Transverse colon (tissue), 4 donors: ENCODE data around the gene CDKN1B. TPM values are rescaled to one million over a fixed set of nuclear protein-coding genes. Genes with fewer than 3 reads are reported as not detected.

Experiments
- DNase-seq: peaks from one replicate; pipeline ENCODE4 v3.0.0-alpha.2; 2019
- H3K27ac ChIP-seq, 4 donors: fragments of 200-600 bp; sonication (generic); 2 replicates each; pipeline ENCODE4 v1.5.1; 2016 to 2018; ENCODE audit warnings: inconsistent platforms in 4 of 4
- H3K27me3 ChIP-seq: fragments of 200-600 bp; sonication (generic); 2 replicates; pipeline ENCODE4 v1.5.1; 2017; ENCODE audit warnings: inconsistent platforms
- H3K36me3 ChIP-seq, 4 donors: fragments of 200-600 bp; sonication (generic); 2 replicates each; pipeline ENCODE4 v1.5.1; 2017 to 2019; ENCODE audit warnings: inconsistent platforms in 4 of 4
- H3K4me1 ChIP-seq, 4 donors: fragments of 200-600 bp; sonication (generic); 2 replicates each; pipeline ENCODE4 v1.5.1; 2017 to 2020; ENCODE audit warnings: inconsistent platforms in 4 of 4
- H3K4me3 ChIP-seq, 4 donors: fragments of 200-600 bp; sonication (generic); 1 replicate in 1 of 4; 2 replicates in 3 of 4; pipeline versions ENCODE4 v1.5.1 to v1.6.1; 2017 to 2019; ENCODE audit warnings: inconsistent platforms in 4 of 4
- H3K9me3 ChIP-seq, 2 donors: fragments of 200-600 bp; sonication (generic); 2 replicates each; pipeline ENCODE4 v1.5.1; 2017 to 2019; ENCODE audit warnings: inconsistent platforms in 2 of 2
- EP300 ChIP-seq: sonication (generic); formaldehyde crosslinking; IDR thresholded peaks from one replicate; pipeline ENCODE4 v1.6.1; 2017; ENCODE audit warnings: antibody characterized with exemption, low read depth
- POLR2A ChIP-seq: fragments of 450-650 bp; IDR thresholded peaks from one replicate; pipeline ENCODE4 v1.6.1; 2016; ENCODE audit warnings: antibody characterized with exemption, mild to moderate bottlenecking, moderate library complexity
- POLR2AphosphoS5 ChIP-seq, 3 donors: sonication (generic); formaldehyde crosslinking; IDR thresholded peaks; one replicate each; pipeline ENCODE4 v1.6.1; 2016; ENCODE audit warnings: antibody characterized with exemption in 3 of 3
- WGBS, 2 donors: methylation state at CpG; one replicate each; pipeline ENCODE4 v1.1.5; 2018; ENCODE audit warnings: low coverage in 1 of 2; 5-methylcytosine and 5-hydroxymethylcytosine counted together
- in situ Hi-C, 4 donors: fragments of 200-750 bp; cut with MboI; loops; one replicate each; pipeline versions ENCODE4 v1.15.0 to v1.15.1; 2017; ENCODE audit warnings: low sequenced_read_pairs in 3 of 4, low pct_ligation_motif_present in 1 of 4, low pct_unique_long_range_greater_than_20kb in 1 of 4
- intact Hi-C: fragments of 100-400 bp; cut with DNase I; formaldehyde crosslinking; loops from one replicate; pipeline ENCODE4 v1.15.1; 2023; ENCODE audit warnings: low total_unique reads
- total RNA-seq, 4 donors: library from RNA; depleted of rRNA; stranded (reverse); fragments of >200 nt; gene quantifications; one replicate each; pipeline ENCODE4 v1.1.0, GENCODE V29; 2016
- TF ChIP-seq, protein P1 (sequence below), 5 experiments: fragments of 200-600 bp in 3 of 5; fragments of 450-650 bp in 2 of 5; sonication (generic) in 3 of 5; IDR thresholded peaks; 1 replicate in 2 of 5; 2 replicates in 3 of 5; pipeline ENCODE4 v1.5.1; 2016 to 2017; ENCODE audit warnings: antibody characterized with exemption in 5 of 5, inconsistent platforms in 3 of 5, mild to moderate bottlenecking in 2 of 5, moderate library complexity in 1 of 5

The CDKN1B gene
- total RNA-seq, 4 donors from 2014 or later = 14.1 to 58.3 (median 54.1) TPM

DNA sequence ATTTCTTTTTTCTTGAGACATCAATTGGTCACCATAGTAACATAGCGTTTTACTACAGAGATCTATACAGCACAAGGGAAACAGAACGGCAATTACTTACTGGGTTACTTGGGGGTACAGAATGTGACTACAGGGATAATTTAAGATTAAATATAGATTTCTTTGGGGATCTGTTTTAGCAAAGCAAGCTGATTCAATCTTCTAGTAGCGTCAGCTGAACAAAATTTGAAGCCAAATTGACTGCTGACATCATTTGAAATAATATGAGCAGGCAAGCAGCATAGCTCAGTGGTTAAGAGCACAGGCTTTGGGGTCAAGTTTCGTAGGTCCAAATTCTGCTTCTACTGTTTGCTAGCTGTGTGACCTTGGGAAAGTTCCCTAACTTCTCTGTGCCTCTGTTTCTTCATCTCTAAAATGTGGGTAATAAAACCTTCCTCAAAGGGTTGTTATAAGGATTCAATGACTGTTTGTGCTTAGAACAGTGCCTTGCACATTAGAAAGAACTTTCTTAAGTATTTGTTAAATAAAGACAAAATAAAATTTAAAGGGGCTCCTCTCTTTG, 34.0 kb upstream of the CDKN1B start:
- no peak overlapping the region for H3K27ac ChIP-seq
- no peaks in the 10 kb centered on the region for H3K36me3 ChIP-seq
- H3K4me3 ChIP-seq = no peak overlapping the region
- in situ Hi-C loops = loop anchor here in 2 of 4 donors (25.0 kb wide), 2 partner anchors 321 to 1121 kb away; partner anchors contain the start of genes BORCS5 (in 1 of the 2) and MANSC1 (in 1 of the 2)
- intact Hi-C loops = loop anchor here (5.0 kb wide), 1 partner anchor 56 kb away; no protein-coding TSS in a partner anchor
- no peaks in the 10 kb centered on the region for H3K9me3 ChIP-seq
- TF ChIP-seq, protein P1, sequence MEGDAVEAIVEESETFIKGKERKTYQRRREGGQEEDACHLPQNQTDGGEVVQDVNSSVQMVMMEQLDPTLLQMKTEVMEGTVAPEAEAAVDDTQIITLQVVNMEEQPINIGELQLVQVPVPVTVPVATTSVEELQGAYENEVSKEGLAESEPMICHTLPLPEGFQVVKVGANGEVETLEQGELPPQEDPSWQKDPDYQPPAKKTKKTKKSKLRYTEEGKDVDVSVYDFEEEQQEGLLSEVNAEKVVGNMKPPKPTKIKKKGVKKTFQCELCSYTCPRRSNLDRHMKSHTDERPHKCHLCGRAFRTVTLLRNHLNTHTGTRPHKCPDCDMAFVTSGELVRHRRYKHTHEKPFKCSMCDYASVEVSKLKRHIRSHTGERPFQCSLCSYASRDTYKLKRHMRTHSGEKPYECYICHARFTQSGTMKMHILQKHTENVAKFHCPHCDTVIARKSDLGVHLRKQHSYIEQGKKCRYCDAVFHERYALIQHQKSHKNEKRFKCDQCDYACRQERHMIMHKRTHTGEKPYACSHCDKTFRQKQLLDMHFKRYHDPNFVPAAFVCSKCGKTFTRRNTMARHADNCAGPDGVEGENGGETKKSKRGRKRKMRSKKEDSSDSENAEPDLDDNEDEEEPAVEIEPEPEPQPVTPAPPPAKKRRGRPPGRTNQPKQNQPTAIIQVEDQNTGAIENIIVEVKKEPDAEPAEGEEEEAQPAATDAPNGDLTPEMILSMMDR (IDR thresholded peaks at IDR 0.05) = no peak
- TF ChIP-seq POLR2A (no peak), EP300 (no peak), POLR2AphosphoS5 (IDR thresholded peaks at IDR 0.05) (no peak)
- no peak for DNase-seq
- 80 to 83% methylated on average over 4 of the region's 4 CpGs for WGBS, 2 donors
- no peaks in the 10 kb centered on the region for H3K27me3 ChIP-seq
- H3K4me1 ChIP-seq = no peaks in the 10 kb centered on the region

DNA sequence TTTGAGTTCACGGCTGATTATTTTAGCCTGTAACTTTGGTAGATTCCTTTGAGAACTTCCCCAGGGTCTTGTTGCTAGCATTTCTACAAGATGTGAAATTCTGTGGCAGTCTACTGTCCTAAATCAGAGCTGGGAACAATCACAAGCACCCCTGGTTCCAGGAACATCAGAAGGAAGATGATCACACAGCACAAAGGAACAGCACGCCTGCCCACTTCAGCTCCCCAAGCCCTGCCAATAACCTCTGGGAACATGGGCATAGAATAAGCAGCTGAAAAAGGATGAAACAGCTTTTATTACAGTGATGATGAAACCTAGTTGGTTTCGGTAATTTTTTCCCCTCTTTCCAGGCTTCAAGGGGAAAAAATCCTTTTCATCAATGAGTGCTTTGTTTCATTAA, 33.4 kb upstream of the CDKN1B start:
- intact Hi-C loops (loop anchor here (5.0 kb wide), 1 partner anchor 56 kb away; no protein-coding TSS in a partner anchor), in situ Hi-C loops (loop anchor here in 2 of 4 donors (25.0 kb wide), 2 partner anchors 321 to 1121 kb away; partner anchors contain the start of genes BORCS5 (in 1 of the 2) and MANSC1 (in 1 of the 2))
- no peak for DNase-seq
- H3K27ac ChIP-seq = no peak overlapping the region
- no peaks in the 10 kb centered on the region for H3K4me1 ChIP-seq
- H3K9me3 ChIP-seq = no peaks in the 10 kb centered on the region
- H3K4me3 ChIP-seq = no peak overlapping the region
- WGBS, 2 donors = 77 to 89% methylated on average over 2 to 3 of the region's 3 CpGs
- no peak for TF ChIP-seq POLR2AphosphoS5 (IDR thresholded peaks at IDR 0.05)
- TF ChIP-seq, protein P1 (IDR thresholded peaks at IDR 0.05) = no peak
- TF ChIP-seq EP300 = no peak
- TF ChIP-seq POLR2A = no peak
- no peaks in the 10 kb centered on the region for H3K36me3 ChIP-seq
- H3K27me3 ChIP-seq = no peaks in the 10 kb centered on the region

DNA sequence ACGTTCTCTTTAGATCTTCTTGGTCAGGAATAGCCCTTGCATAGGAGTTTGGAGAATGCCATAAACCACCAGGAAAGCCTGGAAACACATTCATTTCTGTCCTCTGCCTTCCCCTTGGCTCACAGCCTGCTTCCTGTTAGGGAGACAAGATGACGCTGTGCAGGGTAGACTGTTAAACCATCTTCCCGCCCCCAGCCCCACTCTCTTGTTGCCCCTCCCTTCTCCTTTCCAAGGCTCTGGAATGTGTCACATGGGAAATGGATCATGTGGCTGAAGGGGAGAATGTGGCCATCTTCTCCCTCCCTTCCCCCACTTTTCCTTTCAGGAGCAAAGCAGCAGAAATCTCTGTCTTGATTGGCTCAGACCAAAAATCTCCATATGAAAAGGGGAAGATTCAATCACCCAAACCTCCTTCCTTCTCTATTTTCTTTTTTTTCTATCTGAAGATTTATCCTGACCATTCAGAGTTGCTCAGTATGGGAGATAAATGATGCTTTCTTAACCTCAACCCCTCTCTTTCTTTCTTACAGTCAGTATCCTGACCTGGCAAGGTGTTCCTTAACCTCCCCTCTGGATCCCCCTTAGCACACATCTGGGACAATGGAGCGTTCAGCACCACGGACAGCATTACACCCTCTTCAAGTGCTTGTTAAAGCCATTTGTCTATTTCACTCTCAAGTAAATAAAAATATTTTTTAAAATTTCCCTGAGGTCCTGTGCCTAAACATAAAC, 32.6 kb upstream of the CDKN1B start:
- no peak for DNase-seq
- H3K4me1 ChIP-seq = no peaks in the 10 kb centered on the region
- H3K36me3 ChIP-seq = no peaks in the 10 kb centered on the region
- 24 to 29% methylated on average over 5 of the region's 5 CpGs for WGBS, 2 donors
- intact Hi-C loops (loop anchor here (5.0 kb wide), 1 partner anchor 57 kb away; no protein-coding TSS in a partner anchor), in situ Hi-C loops (loop anchor here in 2 of 4 donors (25.0 kb wide), 2 partner anchors 322 to 1122 kb away; partner anchors contain the start of genes BORCS5 (in 1 of the 2) and MANSC1 (in 1 of the 2))
- H3K27ac ChIP-seq = no peak overlapping the region
- H3K4me3 ChIP-seq = no peak overlapping the region
- H3K27me3 ChIP-seq = no peaks in the 10 kb centered on the region
- no peaks in the 10 kb centered on the region for H3K9me3 ChIP-seq
- TF ChIP-seq EP300 (no peak), POLR2A (no peak), POLR2AphosphoS5 (IDR thresholded peaks at IDR 0.05) (no peak)
- TF ChIP-seq, protein P1 (IDR thresholded peaks at IDR 0.05) = no peak

DNA sequence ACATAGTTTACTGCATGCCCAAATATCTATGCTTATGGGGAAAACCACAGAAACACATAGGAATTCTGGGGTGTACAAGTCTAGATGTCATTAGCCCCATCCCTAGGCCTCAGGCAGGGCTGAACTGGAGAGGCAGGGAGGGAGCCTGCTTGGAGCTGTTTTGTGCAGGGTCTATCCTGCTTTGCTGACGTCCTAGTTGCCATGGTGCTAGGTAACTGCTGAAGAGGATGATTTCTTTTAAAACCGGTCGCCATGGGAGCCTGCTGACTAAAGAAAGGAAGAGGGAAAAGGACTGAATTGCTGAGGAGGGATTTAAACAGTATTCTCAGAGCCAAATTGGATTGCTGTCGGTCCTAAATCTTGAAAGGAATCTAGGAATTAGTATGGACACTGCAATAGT, 31.9 kb upstream of the CDKN1B start:
- Histone ChIP-seq H3K27ac (no peak overlapping the region), H3K4me3 (no peak overlapping the region), H3K4me1 (no peaks in the 10 kb centered on the region), H3K36me3 (no peaks in the 10 kb centered on the region), H3K27me3 (no peaks in the 10 kb centered on the region), H3K9me3 (no peaks in the 10 kb centered on the region)
- in situ Hi-C loops = loop anchor here in 2 of 4 donors (25.0 kb wide), 2 partner anchors 323 to 1123 kb away; partner anchors contain the start of genes BORCS5 (in 1 of the 2) and MANSC1 (in 1 of the 2)
- TF ChIP-seq POLR2A (no peak), POLR2AphosphoS5 (IDR thresholded peaks at IDR 0.05) (no peak), EP300 (no peak)
- intact Hi-C loops = no loop called here
- DNase-seq = no peak
- 70% methylated on average over 2 to 4 of the region's 4 CpGs for WGBS, 2 donors
